Stimulated activated CD4-positive, alpha-beta T cell treated with anti-CD3 and anti-CD28 coated beads, Interleukin-4, amount 100 ng/mL, for 4 hours (primary cell): ENCODE data around the gene PLA2G15.

ENCODE experiments used
- DNase-seq, 2 experiments: peaks; one replicate each; pipeline ENCODE4 v3.0.0-alpha.2; 2020

PLA2G15 gene

GRCh38 chr16:68255712-68256111, 10.5 kb downstream of the PLA2G15 start:
- no peak for DNase-seq

- DNase-seq, result no peak
Measured at GRCh38 chr16:68257251-68257905, 12.2 kb downstream of the PLA2G15 start.

- DNase-seq, result no peak
Measured at GRCh38 chr16:68257906-68258800, 13.0 kb downstream of the PLA2G15 start.

DNA sequence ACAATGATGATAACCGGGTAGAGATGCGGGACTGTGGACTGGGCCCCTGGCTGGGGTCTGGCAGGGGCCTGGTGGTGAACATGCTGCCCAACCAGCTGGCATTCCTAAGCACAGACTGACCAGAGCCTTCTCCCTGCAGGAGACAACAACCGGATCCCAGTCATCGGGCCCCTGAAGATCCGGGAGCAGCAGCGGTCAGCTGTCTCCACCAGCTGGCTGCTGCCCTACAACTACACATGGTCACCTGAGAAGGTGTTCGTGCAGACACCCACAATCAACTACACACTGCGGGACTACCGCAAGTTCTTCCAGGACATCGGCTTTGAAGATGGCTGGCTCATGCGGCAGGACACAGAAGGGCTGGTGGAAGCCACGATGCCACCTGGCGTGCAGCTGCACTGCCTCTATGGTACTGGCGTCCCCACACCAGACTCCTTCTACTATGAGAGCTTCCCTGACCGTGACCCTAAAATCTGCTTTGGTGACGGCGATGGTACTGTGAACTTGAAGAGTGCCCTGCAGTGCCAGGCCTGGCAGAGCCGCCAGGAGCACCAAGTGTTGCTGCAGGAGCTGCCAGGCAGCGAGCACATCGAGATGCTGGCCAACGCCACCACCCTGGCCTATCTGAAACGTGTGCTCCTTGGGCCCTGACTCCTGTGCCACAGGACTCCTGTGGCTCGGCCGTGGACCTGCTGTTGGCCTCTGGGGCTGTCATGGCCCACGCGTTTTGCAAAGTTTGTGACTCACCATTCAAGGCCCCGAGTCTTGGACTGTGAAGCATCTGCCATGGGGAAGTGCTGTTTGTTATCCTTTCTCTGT, 14.0 kb downstream of the PLA2G15 start:
- DNase-seq, result no peak

DNA sequence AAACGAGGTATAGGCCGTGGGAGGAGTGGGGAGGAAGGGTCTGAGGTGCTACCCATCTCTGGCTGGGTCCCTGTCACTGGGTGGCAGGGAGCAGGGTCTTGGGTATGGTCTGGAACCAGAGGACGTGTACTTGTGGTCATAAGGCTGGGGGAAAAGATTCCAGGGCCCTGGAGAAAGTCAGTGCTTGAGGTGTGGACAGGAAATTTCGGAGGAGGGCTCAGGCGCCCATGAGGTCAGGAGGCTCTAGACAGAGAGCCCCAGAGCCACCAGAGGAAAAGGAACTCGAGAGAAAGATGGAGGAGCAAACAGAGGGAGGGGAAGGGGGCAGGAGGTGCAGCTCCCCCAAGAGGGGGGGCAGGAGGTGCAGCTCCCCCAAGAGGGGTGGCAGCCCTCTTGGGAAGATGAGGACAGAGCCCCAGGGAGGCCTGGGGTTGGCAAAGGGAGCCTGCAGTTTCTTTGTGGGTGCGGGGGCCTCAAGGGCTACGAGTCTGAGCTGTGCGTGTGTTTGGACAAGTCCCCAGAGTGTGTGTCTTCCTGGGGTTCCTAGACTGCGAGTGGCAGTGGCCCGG, 18.5 kb downstream of the PLA2G15 start:
- no peak for DNase-seq

DNA sequence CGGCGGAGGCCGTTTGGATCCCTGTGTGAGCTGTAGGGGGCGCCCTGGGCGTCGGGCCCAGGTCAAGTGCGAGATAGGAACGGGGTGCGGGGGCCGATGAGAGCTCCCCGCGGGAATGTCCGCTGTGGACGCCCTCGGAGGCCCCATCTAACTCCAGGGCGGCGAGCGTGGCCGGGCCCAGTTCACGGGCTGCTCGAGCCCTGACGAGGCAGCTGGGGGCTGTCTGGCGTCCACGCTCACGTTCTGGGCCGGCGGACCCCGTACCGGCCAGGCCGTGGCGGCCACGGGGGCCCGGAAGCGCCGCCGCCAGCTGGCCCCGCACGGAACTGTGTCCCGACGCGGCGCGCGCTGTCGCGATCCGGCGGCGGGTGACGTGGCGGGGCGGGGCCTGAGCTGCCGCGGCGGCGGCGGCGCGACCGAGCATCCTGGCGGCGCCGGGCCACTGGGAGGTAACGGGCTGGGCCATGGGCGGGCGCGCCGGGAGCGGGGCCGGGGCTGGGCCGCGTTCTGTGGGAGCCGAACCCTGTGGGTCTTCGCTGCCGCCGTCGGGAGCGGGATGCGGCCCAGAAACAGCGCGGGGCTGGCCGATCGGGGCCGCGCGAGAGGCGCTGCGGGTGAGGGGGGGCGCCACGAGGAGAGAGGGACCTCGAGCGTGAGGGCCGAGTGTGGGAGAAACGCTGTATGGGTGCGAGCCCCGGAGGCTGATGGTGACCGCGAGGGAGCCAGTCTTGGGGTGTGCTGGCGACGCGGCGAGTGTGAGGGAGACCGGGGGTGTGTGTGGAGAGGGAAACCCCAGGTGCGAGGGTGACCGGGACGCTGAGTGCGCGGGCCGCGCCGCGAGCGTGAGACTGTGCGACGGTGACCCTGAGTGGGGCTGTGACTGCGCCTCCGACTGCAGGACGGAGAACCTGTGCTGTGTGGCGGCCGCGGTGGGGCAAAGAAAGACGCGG, 19.2 kb downstream of the PLA2G15 start, which contains the start of gene SLC7A6:
SLC7A6 (plus strand) TSS at position 399 of the 950 bp plus-strand sequence. CDS start 10,201 bp downstream, outside the sequence.
- peak; percentile 83 to 88 for DNase-seq

DNA sequence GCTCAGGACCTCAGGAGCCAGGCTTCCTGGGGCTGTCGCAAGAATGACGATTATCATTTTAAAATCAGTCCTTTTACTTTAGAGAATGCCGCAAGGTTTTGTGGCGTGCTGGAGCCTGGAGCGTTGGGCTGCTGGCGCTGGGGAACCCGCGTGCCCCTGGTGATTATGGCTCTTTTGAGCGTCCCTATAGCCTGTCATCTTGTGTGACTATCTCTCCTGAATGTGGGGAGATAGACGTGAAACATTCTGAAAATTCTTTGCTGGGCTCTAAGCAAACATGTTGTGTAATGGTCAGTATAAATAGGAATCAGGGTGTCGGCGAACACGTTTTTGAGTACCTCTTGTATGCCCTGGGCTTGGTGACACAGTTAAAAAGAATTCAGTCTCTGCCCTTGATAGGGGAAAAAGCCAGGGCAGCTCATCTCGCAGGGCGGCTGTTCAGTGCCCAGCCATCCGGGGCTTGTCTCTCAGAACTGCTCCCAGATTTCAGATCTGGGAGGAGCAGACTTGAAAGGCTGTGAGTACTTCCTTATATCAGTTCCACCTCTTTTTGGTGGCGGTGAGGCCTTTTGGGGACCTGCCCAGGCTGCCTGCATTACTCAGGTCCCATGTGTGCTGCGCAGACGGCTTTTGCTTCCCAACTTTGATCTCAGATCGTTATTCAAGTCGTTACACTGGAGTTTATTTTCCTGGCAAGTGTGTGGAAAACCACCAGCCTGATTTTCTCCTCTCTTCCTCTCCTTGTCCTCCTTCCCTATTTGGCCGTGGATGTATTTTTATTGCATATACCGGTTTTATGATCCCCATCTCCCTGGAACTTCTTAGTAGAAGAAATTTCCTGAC, 20.1 kb downstream of the PLA2G15 start:
- peak; percentile 35 to 61 for DNase-seq

DNA sequence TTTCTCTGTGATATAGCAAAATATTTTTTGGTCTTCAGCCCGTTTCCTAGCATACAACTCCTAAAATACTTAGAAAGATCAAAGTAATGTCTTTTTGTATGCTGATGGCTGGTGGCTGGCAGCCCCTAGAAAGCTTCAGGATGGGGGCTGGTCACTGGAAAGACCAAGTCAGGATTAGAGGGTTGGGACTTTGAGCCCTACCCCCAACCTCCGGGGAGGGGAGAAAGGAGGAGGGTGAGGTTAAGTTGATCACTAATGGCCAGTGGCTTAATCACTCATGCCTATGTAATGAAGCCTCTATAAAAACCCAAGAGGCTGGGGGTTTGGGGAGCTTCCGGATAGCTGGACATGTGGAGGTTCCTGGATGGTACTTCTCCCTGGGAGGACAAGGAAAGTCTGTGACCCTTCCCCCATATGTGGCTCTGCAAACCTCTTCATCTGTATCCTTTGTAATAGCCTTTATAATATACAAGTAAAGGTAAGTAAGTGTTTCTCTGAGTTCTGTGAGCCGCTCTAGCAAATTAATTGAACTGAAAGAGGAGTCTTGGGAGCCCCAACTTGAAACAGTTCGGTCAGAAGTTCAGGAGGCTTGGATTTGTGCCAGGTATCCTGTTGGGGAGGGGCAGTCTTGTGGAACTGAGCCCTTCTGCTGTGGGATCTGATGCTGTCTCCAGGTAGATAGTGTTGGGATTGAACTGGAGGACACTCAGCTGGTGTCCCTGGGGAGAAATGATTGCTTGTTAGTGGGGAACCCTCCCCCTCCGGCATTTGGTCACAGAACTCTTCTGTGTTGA, 22.6 kb downstream of the PLA2G15 start:
- no peak for DNase-seq

GRCh38 chr16:68269793-68270192, 24.6 kb downstream of the PLA2G15 start:
- no peak for DNase-seq

DNA sequence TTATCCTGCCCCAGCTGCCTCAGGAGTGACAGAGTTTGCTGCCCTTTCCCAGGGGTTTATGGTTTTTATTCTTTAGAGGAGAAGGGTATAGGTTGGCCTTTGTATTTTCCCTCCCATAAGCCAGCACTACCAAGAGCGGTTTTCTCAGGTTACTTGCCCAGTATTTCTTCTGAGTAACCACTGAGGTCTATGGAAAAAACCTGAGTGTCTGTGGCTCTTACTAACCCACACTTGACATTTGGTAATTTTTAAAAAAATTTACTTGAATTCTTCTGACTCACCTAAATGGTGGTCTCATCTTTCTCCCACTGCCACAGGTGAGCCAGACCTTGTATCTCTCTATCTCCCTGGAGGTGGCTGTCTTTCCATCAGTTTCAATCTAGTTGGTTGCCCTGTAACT, 25.2 kb downstream of the PLA2G15 start:
- DNase-seq, result peak in 1 of 2 experiments; percentile 34

DNA sequence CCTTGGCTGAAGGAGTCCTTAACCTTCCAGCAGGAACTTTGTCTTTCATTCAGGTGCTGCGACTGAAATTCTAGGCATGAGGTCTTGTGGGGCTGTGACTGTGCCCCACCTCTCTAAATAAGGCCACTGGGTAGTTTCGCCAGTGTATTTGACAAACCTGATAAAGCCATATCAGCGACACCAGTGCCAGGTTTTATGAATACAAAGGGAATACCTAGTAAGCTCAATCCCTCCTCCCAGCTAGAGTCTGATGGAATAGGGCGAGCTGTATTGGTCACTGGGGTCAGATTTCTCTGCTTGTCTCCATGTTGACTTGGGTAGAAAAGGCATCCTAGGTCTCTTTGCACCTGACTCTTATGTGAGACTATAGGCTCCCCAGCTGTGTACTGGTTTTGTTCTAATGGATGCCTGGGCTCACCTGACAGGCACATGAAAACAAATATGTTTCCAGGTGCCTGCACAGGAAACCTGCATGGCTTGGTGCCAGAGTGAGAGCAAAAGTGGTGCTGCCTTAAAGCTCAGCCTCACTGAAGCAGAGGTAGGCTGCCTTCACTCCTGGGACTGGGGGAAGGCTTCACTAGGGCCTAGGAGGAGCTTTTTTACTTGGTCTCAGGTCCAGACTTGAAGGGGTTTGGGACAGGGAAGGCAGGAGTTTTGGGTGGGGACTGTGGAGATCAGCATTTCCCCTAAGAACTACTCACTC, 27.5 kb downstream of the PLA2G15 start:
- peak; percentile 16 to 43 for DNase-seq

DNA sequence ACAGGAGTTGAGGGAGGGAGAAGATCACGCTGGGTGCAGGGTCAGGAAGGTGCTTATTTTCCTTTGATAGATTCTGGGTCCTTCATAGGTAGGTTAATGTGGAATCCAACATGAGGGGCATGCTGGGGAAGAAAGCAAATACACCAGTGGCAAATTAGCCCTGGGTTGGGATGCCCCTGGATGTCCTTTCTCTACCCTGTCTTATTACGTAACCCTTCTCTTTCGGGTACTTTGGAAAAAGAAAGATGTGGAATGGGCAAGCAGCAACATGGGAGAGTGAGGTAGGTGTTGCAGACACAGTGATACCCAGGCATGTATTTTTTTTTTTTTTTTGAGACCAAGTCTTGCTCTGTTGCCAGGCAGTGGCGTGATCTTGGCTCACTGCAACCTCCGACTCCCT, 28.3 kb downstream of the PLA2G15 start:
- DNase-seq, result no peak

GRCh38 chr16:68273896-68274295, 28.7 kb downstream of the PLA2G15 start:
- DNase-seq, result no peak

DNA sequence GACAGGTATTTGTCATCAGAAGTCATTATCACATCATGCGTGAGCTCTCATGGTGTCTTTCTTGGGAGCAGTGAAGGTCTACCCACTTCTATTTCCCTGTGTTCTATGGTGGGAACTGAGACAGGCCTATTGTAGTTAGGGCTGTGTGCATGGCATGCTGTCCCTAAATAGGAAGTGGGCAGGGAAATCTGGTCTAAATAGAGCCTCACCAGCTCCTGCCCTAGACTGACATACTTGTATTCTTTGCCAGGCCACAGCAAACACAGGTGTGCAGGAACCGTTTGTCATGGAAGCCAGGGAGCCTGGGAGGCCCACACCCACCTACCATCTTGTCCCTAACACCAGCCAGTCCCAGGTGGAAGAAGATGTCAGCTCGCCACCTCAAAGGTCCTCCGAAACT, 29.3 kb downstream of the PLA2G15 start:
- no peak for DNase-seq

DNA sequence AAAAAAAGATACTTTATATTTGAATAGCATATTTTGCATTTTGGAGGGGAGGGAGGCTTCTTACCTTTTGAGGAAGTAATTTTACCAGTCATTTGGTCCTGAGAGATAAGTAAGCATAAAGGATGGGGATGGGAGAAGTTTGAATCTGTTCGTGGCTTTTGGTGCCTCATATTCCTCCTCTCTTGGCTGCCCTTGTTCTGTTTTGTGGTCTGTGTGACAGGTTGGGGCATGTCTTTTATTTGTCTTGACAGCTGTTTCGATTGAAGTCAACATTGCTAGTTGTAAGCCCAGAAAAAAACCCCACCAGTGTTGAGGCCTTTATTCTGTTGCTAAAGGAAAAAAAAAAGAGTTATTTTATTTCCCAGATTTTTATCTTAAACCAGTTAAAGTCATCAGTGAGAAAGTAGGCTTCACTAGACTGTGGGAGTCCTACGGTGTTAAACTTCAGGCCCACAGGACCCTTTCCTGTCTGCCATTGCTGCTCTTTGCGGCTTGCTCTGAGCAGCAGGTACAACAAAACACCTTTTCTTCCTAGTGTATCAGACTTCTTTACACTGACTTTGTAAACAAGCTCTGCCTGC, 30.5 kb downstream of the PLA2G15 start:
- peak in 1 of 2 experiments; percentile 35 for DNase-seq

DNA sequence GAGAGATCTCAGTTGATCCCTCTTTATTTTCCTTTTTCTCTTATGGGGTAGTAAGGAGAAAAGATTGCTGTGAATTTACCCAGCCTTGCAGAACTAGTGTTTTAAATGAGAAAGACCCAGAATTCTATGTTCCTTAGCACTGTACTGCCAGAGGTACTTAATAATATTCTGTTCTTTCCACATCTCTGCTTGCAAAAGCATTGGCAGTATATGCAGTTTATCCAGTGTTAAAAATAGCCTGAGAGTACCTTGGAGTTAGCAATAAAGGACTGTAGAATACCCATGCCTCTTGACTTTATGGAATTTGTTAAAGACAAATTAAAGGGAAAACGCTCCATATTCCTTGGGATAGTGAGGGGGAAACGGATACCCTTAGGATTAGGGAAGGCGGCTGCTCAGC, 31.1 kb downstream of the PLA2G15 start:
- no peak for DNase-seq

- DNase-seq, result no peak
Measured at GRCh38 chr16:68279726-68280558, 34.8 kb downstream of the PLA2G15 start.
